Stimulated activated CD4-positive, alpha-beta T cell treated with anti-CD3 and anti-CD28 coated beads, Interleukin-15, amount 100 ng/mL, for 1 hour (primary cell): ENCODE results near the gene NAA15.
A peak's percentile ranks its signal among the peaks of the same experiment; 100 is the strongest.
"Not testable (repeated sequence)": the region's sequence is repeated elsewhere in the genome, so short reads cannot be mapped to it uniquely, and the experiment has no call there.

ENCODE experiments used
- DNase-seq, 2 donors: peaks; one replicate each; pipeline ENCODE4 v3.0.0-alpha.2; 2020; ENCODE audit warnings: low read depth in 1 of 2, low spot score in 1 of 2

Gene NAA15

DNA sequence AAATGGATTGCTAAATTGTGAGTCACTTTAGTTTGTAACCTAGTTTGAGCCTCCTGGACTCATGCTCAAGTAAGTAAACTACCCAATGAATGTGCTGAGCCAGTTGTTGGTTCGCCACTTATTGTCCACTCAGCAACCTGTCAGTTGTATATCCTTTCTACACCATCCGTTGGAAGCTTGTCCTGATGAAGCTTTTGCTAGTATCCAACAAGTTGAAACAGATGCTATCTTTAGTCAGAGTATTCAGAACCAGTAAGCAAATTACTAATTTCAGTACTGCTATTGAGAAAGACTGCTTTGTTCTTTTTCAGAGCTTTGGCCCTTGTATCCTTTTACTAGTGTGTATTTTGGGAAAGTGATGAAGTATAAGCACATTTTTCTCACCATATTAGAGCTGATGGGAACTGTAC, 4.3 kb upstream of the NAA15 start:
- no peak for DNase-seq

- DNase-seq: no peak
Measured at GRCh38 chr4:139299536-139299935, 1.8 kb upstream of the NAA15 start.

- no peak for DNase-seq
Measured at GRCh38 chr4:139300431-139301112, 733 bp upstream of the NAA15 start.

DNA sequence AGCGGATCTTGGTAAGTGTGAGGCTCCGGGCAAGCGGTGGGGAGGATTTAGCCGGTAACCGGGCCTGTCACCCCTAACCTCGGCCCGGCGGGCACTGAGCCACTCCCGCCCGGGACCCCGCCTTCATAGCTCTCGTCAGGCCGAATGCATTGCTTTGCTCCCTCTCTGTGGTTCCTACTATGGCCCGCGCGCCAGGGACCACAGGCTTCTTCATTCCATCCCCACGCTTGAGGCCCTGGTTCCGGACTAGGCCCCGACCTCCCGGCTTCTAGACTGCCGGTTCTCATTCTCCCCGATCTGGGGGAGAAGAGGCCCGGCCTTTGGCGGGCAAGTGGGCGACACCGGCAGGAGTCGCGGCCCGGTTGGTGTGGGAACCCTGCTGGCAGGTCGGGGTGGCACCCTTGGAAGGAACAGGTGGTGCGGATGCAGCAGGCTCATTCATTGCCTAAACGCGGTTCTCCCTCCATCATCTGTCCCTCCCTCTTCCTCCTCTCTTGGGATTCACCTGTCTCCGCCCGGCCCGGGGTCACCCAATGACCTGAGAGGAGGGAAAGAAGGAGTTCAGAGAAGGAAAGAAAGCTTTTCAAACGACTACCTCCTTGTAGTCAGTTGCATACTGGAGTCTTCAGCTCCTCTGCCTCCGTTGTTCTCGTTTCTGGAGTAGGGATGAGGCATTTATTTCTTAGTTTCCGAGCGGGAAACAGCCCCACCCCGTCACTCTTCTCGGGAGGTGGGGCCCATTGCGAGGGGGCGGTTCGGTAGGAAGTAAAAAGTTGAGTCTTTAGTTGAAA, 711 bp downstream of the NAA15 start, which contains the start of gene NDUFC1:
TSS of gene NDUFC1 (minus strand) at position 657 of the 791 bp plus-strand sequence. CDS start 6,679 bp downstream, outside the sequence.
- DNase-seq: peak; percentile 35 to 40

- DNase-seq: no peak
Measured at GRCh38 chr4:139304920-139305319, 3.6 kb downstream of the NAA15 start.

GRCh38 chr4:139311909-139312308, 10.6 kb downstream of the NAA15 start:
- no peak for DNase-seq

DNA sequence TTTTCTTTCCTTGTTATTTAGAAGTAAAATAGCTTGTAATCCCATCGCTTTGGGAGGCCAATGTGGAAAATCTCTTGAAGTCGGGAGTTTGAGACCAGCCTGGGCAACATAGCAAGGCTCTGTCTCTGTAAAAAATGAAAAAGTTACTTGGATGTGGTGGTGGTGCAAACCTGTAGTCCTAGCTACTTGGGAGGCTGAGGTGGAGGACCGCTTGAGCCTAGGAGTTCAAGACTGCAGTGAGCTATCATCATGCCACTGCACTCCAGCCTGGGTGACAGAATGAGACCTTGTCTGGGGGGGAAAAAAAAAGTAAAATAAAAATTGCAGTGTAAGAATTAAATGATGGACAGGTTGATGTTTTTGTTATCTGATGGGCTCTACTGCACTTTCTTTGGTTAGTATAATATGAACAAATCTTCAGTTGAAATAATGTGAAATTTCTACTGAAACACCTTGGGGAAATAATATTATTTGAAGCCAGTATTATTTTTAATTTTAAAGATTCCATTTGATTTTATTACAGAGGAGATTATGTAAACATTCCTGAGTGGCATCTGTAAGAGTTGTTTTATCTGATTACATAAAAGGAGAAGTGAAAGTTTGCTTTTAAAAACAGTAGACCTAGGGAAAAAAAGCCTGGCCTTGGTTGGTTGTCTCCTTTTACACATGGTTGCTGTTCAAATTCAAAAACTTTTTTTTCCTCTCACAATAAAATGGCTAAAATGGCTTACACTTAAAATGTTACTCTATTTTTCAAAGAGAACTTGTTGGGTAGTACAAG, 11.4 kb downstream of the NAA15 start:
- DNase-seq: no peak

DNA sequence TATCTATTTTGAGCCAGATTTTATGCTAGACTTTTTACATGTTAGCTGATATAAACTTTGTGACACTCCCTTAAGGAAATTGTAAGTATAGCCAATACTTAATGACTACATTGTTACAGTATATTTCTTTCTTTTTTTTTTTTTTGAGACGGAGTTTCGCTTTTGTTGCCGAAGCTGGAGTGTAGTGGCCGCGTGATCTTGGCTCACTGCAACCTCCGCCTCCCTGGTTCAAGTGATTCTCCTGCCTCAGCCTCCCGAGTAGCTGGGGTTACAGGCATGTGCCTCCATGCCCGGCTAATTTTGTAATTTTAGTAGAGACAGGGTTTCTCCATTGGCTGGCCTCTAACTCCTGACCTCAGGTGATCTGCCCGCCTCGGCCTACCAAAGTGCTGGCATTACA, 12.1 kb downstream of the NAA15 start:
- DNase-seq: not testable (repeated sequence)

DNA sequence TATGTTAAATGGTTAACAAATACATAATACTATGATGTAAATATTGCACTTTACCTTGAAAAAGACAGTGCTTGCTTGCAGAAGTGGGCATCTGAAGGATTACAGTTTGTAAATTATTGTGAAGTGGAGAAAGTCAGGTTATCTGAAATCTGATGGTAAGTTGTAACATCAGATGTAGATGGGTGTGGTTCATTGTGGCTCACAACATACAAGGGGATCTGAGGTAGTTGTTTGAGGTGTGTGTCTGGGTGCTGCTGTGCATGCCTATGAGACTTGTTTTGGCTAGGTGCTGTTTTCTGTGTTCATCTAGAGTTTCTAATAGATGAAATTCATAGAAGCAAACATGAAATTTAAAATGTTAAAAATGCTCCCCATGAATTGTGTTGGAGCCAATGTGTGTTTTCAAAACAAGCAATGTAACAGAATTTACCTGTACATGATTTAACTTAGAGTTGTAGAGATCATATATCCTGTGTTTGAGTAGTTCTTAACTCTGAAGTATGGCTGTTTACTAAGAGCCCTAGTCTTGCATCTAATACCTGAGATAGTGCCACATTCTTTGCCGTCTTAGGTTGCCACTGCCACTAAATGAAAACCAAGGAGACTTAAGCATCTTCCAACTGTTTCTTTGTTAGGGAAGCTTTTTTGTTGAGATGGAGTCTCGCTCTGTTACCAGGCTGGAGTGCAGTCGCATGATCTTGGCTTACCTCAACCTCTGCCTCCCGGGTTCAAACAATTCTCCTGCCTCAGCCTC, 12.9 kb downstream of the NAA15 start:
- DNase-seq: no peak

DNA sequence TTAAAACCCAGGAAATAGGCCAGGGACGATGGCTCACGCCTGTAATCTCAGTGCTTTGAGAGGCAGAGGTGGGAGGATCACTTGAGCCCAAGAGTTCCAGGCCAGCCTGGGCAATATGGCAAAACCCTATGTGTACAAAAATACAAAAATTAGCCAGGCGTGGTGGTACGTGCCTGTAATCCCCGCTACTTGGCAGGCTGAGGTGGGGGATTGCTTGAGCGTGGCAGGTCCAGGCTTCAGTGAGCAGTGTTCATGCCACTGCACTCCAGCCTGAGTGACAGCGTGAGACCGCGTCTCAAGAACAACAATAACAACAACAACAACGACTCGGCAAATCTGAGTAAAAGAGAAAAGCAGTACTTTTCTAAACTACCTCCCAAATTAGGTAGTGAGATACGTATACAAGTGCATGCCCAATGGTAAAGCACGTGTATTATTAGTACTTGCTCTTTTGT, 13.9 kb downstream of the NAA15 start:
- no peak for DNase-seq

DNA sequence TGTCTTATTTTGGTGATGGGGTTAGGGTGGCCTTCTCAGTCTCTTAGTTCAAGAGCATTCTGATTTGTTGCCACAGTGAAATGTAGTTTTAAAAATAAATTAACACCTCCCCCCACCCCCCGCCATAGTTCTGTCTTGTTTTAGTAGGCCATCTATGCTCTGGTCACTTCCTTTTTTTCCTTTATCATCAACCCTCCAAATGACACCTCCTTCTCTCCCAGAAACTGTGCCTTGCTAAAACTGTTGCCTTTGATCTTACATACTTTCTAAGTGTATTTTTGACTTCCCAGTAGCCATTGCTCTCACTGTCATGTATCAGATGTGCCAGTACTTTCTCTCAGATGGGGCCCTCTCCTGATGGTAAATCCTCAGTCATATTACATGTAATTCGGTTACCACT, 15.4 kb downstream of the NAA15 start:
- no peak for DNase-seq

DNA sequence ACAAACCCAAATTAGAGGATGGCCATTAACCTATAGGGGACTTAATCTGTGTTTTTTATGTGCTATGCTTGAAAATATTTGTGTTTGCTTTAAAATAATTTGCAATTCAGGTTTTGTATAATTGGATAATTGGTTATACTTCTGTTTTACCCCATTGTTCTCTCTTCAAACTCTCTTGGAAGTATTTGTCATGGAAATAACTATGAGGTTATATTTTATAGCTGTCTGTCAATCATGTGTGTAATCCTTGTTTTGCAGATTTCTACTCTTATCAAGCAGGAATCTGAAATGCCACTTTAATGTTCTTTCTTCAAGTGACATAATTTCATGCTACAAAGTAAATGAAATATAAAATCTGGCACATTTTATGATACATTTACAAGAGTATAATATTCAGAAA, 16.3 kb downstream of the NAA15 start:
- no peak for DNase-seq

- no peak for DNase-seq
Measured at GRCh38 chr4:139319571-139319970, 18.3 kb downstream of the NAA15 start.

DNA sequence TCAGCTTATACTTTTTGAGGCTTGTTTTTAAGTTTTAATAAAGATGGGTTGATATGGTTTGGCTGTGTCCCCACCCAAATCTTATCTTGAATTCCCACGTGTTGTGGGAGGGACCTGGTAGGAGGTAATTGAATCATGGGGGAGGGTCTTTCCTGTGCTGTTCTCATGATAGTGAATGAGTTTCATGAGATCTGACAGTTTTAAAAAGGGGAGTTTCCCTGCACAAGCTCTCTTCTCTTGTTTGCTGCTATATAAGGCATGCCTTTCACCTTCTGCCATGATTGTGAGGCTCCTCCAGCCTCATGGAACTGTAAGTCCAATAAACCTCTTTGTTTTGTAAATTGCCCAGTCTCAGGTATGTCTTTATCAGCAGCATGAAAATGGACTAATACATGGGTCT, 20.8 kb downstream of the NAA15 start:
- not testable (repeated sequence) for DNase-seq

GRCh38 chr4:139322541-139322940, 21.2 kb downstream of the NAA15 start:
- not testable (repeated sequence) for DNase-seq

DNA sequence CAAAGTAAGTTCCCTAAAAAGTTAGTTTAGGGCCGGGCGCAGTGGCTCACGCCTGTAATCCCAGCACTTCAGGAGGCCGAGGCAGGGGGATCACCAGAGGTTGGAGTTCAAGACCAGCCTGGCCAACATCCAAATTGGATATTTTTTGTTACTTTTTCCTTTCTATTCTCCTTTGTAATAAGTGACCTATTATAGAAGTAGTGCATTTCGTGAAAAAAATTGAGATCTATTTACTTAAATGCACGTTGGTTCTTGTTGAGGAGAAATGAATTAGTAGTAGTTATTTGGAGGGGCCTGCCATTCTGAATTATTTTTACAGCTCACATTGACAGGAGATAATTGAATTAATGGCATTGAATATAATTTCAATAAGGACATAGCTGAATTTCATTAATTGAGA, 23.3 kb downstream of the NAA15 start:
- DNase-seq: no peak

GRCh38 chr4:139329665-139330200, 28.4 kb downstream of the NAA15 start:
- DNase-seq: no peak

DNA sequence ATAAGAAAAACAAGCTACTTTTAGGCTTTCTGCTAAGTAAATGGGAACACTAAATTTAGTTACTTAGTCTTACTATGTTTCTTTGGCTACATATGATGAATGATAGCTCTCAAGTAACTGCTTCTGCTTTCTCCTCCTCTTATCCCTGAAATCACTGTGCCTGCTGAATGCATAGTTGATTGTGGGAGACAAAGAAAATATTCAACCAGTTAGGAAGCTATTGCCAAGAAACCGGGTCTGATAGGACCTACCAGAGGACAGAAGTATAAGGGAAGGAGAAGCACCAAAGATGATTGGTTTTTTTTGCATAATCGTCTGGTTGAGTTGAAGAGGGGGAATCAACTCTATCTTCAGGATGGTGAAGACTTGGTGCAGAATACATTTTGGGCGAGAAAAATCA, 29.0 kb downstream of the NAA15 start:
- DNase-seq: no peak

GRCh38 chr4:139331185-139331584, 29.9 kb downstream of the NAA15 start:
- DNase-seq: no peak

DNA sequence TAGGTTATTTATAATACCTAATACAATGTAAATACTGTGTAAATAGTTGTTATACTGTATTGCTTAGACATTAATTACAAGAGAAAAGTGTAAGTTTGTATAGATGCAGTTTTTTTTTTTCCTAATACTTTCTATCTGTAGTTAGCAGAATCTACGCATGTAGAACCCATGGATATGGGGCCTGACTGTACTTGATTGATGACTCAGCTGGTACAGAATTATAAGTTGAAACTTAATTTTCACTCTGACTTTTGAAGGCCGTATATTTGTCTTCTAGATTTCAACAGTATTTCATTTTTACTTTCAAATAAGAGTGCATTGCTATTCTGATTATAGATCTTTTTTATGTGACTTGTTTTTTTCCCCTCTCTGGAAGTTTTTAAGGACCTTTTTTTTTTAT, 31.7 kb downstream of the NAA15 start:
- no peak for DNase-seq

DNA sequence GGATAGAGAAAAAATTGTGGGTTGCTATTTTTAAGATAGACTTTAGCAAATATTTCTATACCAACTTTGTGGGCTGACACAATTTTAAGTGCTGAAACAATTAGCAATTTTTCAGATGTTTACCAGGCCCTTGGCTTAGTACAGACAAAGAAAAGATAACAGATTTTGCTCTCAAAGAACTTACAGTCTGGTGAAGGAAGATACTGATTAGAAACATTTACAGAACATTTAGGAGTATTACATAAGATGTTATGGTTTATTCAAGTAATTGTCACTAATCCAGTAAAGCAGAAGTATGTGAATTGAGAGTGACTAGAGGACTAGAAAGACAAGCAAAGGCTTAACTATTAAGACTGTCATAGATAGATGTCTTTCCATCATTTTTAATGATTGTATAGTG, 36.3 kb downstream of the NAA15 start:
- DNase-seq: no peak
